ENCODE data around the gene PLAGL2.

The PLAGL2 gene

DNA sequence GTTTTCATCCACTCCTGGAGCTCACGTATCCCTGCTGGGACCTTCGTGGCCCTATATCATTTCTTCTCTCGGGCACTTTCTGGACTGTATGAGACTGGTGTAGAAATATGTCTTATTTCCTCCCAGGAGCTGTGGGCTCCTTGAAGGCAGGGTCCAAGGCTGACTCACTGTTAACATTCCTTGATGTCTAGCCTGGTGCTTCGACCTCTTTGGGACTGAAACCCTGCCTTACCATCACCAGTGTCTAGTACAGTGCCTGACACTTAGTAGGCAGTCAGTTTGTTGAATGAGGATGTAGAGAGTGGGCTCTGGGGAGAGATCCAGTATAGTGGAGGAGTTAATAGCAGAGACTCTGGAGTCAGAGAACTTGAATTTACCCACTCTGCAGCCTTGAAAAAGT lies 23.7 kb upstream of the PLAGL2 start:
- no peak for DNase-seq

DNA sequence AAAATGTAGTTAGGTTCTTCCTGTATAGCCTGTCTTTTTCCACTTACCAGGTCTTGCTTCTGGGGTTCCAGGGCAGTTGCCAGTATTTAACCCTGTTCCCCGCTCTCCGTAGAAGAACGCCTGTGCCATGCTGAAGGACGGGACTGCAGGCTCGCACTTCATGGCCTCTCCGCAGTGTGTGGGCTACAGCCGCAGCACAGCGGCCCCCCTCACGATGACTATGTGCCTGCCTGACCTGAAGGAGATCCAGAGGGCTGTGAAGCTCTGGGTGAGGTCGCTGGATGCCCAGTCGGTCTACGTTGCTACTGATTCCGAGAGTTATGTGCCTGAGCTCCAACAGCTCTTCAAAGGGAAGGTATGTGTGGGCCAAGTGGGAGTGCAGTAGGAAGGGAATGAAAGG lies 23.2 kb upstream of the PLAGL2 start:
- DNase-seq = no peak

DNA sequence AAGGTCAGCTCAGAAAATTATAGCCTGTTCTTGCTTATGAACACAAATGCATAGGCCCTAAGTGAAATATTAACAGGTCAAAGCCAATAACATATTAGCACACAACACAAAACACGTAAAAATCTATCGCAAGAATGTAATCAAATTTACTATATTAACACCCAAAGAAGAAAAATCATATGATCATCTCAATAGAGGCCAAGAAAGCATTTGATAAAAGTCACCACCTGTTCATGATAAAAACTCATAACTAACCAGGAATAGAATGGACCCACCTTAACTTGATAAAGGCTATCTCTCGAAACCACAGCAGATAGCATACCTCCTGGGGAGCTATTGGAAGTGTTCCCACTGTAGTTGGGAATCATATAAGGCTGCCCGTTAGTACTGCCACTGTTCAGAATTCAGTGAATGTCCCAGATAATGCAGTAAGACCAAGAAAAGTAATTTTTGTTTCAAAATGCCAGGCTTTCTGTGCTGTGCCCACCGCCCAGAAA lies 21.8 kb upstream of the PLAGL2 start:
- no peak for DNase-seq

DNA sequence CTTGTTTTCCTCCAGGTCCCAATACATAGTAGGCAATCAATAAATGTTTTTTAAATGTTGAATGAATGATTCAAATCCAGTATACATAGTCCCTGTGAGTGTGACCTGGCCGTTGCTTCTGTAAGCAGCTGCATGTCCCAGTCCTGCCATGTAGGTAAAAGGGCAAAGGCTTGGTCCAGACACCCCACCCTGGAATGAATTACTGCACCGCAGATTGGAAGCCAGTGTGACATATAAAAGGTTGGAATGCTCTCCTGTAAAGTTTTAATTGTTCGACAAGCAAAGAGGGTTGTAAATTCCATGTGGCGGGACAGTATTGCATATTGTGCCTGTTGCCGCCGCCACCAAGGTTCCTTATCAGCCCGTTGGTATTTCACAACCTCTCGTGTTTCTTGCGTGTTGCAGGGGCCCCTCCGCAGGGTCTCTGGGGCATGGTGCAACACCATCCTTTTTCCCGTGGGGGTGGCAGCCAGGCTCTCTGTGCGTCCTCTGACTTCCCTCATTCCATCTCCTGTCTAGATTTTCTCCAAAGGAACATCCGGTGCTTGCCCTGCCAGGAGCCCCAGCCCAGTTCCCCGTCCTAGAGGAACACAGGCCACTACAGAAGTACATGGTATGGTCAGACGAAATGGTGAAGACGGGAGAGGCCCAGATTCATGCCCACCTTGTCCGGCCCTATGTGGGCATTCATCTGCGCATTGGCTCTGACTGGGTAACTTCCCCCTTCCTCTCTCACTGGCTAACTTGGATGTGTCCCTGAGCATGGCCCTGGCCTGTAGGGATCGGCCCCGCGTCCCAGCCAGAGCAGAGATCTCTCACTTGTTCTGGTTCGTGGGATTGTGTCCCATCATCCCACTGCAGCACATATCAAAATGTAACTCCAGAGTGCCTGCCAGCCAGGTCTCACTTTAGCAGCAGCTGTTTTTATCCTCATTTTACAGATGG lies 20.5 kb upstream of the PLAGL2 start:
- no peak for DNase-seq

DNA sequence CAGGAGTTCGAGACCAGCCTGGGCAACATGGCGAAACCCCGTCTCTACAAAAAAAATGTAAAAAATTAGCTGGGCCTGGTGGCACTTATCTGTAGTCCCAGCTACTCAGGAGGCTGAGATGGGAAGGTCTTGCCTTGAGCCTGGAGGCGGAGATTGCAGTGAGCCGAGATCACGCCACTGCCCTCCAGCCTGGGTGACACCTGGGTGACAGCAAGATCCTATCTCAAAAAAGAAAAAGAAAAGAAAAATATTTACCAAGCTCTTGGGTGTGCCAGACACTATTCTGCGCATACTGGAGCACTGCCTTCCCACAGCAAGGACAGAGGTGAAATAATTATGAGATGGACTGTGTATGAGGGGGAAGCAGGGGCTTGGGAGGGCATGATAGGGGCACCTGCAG lies 19.8 kb upstream of the PLAGL2 start:
- no peak for DNase-seq

DNA sequence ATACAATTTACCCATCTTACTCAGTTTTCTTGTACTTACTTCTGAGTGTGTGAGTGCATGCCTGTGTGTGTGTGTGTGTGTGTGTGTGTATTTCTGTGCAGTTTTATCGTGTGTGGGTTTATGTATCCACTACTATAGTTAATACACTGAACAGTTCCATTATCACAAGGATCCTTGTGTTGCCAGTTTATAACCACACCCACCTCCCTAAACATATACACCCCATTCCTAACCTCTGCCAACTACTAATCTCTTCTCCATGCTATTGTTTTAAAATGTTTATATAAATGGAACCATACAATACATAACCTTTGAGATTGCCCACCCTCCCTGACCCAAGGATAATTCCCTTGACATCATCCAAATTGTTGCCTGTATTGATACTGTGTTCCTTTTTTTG lies 18.8 kb upstream of the PLAGL2 start:
- no peak for DNase-seq

DNA sequence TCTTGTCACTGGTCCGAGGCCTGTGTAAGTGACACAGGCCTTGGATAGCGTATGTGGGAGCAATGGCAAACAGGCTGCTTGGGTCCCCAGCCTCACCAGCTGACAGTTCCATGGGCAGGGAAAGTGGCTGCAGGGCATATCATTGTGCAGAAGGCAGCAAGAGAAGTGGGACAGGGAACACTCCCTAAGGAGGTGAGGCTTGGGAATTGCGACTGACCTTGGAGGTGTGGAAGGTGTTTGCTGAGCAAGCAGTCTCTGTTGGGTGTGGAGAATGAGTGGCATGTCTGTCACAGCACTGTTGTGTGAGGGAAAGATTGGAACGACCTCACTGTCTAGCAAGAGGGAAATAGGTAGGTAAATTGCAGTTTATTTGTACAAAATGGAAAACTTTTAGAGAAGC lies 16.9 kb upstream of the PLAGL2 start:
- DNase-seq = no peak

DNA sequence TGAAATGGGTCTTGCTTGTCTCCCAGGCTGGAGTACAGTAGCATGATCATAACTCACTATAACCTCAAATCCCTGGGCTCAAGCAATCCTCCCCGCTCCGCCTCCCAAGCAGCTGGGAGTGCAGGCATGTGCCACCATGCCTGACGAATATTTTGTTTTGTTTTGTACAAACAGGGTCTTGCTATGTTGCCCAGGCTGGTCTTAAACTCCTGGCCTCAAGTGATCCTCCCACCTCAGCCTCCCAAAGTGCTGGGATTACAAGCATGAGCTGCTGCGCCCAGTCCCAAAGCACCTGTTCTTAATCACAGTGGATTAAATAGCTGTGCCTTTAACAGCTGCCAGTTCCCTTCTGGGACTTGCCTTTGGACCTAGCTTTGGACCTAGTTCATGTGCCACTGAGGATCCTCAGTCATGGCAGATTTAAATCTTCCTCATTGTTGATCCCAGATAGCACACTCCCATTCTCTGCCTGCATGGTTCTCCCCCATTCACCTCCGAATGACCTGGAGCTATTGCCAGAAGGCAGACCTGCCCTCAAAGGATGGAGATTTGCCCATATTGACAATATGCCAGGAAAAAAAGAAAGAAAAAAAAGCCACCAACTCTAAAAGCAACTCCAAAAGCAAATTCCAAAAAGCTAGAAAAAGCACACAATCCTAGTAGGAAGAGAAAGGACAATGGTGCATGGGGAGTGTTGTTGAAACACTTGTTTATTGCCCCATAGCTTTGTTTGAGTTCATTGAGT lies 10.8 kb upstream of the PLAGL2 start:
- no peak for DNase-seq

DNA sequence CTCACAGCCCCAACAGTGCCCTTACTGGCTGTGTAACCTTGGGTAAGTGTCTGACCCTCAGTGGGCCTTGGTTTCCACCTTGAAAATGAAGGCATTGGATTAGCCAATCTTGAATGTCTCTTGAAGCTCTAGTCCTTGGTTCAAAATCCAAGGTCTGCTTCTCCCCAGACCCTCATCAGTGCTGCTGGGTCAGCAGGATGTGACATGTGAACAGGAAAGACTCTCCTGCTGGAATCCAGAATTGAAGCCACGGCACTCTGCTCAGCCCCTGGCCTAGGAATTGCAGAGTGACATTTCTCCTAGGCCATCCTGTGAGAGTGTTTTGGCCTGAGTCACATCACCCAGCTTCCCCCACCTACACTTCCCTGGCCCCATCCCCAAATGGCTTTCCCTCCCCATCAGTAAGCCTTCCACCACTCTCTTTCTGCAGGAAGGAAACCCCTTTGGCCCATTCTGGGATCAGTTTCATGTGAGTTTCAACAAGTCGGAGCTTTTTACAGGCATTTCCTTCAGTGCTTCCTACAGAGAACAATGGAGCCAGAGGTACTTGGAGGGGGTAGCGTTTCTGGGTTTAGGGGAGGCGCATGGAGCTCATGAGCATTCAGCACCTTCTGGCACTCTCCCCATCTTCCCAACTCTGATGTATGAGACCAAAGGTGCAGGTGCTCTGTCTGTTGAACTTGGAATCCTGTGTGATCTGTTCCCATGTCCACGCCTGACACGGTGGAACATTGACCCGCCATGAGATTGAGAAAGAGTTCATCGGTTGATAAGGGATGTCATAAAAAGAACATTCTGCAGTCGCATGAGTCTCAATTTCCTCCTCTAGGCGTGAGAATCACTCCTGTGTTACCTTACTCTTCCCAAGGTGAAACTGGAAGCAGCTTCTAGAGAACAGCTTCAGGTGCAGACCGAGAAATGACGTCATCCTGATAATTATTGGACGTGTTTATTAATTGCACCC lies 8.9 kb upstream of the PLAGL2 start:
- DNase-seq = no peak

DNA sequence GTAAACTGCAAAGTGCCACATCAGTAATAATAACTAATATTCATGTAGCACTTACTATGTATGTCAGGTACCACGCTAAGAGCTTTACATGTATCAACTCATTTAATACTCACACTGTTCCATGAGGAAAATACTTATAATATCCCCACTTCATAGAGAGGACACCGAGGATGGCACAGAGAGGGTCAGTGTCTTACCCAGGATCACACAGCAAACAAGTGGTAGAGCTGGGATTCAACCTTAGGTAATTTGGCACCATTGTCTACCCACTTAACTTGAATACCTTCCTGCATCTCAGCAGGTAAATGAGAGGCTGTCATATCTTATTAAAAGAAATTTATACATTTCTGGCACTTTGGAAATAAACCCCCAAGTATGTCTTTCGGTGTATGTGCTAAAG lies 8.2 kb upstream of the PLAGL2 start:
- no peak for DNase-seq

DNA sequence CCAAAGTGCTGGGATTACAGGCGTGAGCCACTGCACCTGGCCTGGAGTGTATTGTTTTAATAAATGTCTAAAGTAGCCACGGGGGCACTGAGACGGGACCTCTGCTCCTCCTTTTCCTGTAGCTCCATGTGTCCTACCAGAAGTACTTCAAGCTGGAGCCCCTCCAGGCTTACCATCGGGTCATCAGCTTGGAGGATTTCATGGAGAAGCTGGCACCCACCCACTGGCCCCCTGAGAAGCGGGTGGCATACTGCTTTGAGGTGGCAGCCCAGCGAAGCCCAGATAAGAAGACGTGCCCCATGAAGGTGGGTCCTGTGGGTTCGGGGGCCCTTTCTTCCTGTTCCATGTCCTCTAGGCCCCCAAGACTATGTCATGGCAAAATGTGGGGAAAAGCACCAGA lies 7.6 kb upstream of the PLAGL2 start:
- DNase-seq = no peak

DNA sequence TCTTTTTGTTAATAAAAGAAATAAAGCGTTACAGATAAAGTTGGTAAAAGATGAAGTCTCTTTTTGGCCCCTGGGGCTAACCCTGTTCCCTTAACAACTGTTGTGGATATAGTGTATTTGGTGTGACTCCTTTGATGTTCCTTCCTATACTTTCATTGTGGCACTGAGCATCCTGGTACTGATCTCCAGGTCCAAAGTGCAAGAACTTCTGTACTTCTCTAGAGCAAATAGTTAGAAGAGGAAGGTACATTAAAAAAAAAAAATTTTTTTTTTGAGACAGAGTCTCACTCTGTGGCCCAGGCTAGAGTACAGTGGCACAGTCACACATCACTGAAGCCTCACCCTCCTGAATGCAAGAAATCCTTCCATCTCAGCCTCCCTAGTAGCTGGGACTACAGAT lies 6.3 kb upstream of the PLAGL2 start:
- DNase-seq = no peak

DNA sequence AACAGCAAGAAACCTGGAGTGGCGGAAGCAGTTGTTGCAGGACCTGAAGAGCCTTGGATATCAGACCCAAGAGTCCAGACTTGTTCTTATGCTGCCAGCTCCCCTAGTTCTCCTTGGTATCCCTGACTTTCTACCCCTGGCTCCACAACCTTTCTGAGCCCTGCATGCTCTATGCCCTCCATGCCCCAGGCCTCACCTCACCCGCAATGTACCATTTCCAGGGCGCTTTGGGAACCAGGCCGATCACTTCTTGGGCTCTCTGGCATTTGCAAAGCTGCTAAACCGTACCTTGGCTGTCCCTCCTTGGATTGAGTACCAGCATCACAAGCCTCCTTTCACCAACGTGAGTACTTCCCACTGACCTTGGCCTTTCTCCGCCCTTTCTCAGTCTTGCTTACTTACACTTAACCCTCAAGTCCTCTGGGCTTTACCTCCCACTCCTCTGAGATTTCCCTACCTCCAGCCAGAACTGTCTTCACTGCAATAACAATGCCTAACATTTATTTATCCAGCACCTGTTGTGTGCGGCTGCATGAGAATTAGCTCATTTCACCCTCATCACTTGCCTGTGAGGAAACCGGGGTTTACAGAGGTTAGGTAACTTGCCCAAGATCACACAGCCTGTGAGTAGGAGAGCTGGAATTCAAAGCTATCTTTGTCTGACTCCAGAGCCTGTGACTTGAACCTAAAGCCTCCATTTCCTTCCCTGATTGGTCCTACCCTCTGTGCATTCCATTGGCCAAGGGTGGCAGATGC lies 2.5 kb upstream of the PLAGL2 start:
- no peak for DNase-seq

DNA sequence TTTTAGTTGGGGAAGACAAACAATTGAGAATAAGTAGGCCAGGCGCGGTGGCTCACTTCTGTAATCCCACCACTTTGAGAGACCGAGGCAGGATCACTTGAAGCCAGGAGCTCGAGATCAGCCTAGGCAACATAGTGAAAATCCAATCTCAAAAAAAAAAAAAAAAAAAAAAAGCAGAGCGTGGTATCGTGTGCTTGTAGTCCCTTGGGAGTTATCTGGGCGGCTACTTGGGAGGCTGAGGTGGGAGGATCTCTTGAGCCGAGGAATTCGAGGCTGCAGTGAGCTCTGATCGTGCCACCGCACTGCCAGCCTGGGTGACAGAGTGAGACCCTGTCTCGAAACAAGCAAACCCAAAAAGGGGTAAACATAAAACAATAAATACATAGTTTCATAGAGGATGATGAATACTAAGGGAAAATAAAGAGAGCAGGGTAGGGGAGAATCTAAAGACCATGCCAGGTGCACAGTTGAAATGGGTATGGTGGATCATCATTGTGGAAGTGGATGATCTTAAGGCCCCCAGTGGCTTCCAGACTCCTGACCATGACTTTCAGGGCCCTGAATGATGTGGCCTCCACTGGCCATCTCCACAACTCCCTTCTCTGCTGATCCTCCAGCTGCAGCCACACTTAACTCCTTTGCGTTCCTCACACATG lies 1.1 kb upstream of the PLAGL2 start:
- no peak for DNase-seq

DNA sequence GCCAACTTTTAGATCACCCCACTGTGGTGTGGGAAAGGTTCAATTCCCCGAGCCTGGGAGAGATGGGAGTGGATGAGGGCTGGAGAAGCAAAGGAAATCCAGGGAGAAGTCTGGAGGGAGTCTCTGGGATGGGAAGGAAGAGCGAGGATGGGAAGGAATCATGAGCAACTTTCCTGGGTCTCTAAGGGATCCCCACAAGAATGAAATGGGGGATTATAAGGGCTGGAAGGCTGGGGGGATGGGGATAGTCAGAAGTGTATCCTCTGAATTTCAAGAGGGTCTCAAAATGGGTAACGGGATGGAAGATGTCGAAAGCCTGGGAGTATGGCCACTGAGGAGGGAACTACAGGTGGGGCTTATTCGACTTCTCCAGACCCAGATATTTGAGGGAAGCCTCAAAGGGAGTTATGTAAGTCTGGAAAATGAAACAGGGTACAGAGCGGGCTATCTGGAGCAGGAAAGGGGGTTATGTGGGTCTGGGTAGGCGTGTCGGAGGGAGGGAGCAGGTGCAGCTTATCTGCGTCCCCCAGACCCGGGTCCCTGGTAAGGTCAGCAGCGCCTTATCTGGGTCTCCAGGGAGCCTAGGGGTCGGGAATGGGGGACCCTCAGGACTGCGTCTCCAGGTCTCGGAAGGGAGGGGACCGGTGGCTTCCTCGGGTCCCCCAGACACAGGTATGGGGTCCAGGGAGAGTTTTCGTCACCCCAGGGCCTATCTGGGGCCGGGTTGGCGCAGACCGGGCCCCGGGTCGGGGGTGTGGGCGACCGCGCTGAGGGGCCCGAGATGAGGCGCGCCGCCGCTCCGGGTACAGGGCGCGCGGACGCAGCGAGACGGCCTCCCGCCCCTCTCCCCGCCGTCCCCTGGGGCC lies 550 bp downstream of the PLAGL2 start:
- no peak for DNase-seq

DNA sequence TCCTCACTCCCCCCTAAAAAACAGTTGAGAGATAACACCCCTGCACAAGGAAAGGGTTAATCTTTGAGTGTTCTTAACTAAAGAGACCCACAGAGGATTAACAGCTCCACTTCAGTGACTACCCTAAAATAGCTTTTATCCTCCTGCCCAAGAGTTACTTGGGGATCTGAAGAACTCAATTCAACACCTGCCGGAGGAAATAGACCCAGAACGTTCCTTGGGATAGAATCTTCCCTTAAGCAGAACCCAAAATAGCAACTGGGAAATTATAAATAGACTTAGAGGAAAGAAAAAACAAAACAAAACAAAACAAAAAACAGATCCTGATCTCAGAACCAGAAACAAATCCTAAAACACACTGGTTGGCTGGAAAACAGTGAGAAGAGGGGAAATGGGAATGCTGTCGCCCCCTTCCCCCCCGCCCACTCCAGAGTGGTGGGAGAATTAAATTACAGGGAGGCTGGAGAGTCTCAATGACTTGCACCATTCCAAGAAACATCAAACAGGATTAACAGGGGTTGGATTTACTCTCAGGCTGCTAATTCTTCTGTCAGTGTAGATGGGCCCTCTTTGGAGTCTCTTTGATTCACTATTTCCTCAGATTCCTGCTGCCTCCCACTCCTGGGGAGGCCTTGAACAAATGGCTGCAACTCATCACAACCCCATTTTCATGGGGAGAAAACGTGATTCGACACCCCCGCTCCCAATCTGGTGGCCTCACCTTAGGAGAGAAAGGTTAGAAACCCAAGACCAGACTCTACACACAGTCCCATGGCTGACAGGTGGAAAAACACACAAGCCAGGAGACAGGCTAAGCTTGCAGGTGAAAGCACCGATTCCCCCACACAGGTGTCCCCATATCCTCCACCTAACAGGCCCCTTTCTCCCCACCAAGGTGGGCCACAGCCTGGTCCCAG lies 1.4 kb downstream of the PLAGL2 start:
- no peak for DNase-seq

DNA sequence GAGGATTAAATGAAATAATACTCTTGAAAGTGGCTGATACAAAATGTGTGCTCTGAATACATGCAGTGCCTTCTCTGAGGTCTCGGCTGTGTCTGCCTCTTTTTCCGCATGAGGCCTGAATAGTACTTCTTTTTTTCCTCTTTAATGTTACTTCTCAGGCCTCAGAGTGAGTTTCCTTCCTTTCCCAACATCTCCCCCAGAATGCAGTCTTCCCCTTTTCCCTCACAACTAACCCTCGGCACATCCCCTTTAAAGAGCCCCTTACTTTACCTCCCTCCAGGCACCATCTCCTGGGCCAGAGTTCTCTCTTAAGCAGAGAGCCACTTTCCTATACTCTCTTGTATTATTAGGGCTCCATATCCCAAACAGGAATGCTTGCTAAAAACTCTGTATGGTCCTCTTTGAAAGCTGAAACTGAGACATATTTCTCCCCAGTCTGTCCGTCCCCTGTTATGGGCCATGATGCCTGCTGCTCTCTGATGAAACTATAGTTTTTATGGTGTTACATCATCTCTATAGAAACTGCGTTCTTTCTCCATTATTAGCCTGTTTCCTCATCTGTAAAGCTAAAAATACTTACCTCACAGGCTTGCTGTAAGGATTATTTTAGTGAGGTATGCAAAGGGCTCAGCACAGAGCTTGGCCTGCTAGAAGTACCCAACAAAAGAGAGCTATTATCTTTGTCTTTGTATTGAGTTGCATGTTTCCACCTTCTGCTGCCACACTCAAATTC lies 2.3 kb downstream of the PLAGL2 start:
- DNase-seq = no peak

DNA sequence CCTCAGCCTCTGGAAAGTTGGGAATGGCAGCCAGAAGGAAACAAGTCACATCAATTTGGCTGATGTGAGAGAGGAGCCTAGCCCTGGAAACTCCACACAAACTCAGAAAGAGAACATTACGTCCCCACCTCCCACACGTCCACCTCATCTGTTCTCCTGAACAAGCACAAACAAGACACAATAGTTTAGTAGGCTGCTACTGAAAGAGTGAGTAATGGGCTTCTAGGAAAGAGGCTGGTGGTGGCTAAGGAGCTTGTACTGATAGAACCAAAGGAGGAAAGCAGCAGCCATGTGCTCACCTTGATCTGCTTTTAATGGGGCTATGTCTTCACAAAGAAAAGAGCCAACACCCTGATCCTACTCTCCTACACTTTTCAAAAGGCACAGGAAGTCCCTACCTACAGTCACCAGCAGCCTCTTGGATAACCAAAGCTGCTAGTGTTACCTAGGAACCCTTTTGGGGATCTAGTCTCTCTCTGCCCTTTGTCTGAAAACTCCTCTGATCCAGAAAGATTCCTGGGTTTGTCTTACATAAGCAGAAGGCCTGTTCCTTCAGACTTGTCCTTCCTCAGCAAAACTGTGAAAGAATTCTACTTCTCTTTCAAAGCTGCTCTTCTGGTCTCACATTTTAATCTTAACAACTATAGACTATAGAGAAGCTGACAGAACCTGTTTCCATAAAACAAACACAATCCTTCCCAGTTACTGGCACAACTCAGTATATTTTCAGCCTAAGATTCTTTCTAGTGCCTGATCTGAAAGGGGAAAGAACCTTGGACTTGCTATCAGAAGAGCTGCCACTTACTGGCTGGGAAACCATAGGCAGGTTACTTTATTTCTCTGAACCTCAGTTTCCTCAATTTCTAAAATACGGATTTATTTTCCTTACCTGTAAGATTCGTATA lies 3.1 kb downstream of the PLAGL2 start:
- DNase-seq = no peak
